NCI-H128 (cell line): ENCODE results near the gene TNS4.

Experiments used
- DNase-seq: peaks from one replicate; lab custom pipeline; 2025; ENCODE audit not compliant: unreplicated experiment; lab: John Stamatoyannopoulos, UW

Gene TNS4

GRCh38 chr17:40473573-40474365 is 27.7 kb downstream of the TNS4 start:
- no peak for DNase-seq

DNA sequence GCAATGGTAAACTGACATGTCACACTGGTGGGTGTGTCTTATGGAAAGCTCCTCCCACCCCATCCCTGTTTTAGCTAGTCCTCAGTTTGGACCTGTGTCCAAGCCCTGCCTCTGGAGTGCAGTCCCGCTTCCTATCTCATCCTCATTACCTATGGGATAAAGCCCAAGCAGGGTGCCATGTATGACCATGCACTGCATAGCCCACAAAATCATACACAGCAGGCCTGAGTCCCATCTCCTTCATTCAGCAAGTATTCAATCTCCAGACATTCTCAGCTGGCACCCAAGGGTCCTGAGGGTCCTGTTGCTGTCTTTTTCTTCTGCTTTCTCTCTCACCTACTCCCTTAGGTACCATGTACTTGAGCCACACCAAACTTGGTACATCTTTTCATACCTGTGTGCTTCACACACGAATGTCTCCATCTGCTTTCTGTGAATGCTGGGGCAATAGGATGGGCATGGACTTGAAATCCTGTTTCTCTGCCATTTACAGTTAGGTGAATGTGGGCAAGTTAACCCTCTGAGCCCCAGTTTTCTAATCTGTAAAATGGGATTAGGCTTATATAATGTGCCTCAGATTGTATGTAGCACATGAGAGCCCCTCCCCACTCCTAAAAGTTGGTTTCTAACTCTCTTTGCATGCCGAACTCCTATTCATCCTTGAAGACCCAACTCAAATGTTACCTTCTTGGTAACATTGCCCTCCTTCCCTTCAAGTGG is 28.5 kb downstream of the TNS4 start:
- DNase-seq = no peak

DNA sequence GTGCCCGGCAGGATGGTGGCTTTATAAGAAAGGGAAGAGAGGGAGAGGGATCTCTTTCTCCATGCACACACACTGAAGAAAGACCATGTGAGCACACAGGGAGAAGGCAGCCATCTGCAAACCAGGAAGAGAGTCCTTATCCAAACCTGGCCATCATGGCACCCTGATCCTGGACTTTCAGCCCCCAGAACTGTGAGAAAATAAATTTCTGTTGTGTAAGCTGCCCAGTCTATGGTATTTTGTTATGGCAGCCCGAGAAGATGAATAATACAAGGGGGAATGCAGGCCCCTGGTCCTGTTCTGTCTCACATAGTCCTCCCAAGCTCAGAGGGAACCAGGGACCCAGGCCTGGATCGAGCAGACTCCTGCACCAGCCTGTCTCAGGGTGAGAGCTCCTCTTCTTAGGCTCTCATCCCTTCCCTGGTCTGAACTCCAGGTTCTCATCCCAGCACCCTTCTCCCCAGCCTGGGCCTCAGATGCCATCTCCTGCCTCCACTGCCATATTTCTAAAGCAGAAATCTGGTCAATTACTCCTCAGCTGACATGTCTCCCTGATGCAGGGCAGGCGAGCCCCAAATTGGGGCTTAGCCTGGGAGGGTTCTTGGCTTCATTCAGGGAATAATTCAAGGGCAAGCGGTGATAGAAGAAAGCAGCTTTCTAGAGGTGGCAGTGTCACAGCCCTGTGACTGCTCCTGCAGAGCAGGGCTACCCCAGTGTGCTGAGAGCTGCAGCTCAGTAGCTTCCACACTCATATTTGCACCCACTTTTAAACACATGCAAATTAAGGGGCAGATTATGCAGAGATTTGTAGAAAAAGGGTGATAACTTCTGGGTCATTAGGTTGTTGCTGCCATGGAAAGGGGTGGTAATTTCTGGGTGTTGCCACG is 29.3 kb downstream of the TNS4 start:
- no peak for DNase-seq

GRCh38 chr17:40470932-40471828 is 30.2 kb downstream of the TNS4 start:
- DNase-seq = no peak

- no peak for DNase-seq
Observed at GRCh38 chr17:40469805-40470675, 31.4 kb downstream of the TNS4 start.

DNA sequence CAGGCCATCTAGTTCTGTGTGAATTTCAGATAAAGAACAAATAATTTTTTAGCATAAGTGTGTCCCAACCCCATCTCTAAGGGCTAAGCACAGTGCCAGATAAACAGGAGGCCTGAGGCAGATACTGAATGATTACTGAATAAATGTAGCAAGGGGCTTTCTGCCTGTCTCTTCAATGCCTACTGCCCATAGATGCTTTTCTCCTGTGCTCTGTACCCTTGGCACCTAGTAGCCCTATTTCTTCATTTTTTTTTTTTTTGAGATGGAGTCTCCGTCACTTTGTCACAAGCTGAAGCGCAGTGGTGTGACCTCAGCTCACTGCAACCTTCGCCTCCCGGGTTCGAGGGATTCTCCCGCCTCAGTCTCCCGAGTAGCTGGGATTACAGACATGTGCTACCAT is 32.9 kb downstream of the TNS4 start:
- DNase-seq = no peak

GRCh38 chr17:40467281-40467867 is 34.0 kb downstream of the TNS4 start:
- DNase-seq = no peak

DNA sequence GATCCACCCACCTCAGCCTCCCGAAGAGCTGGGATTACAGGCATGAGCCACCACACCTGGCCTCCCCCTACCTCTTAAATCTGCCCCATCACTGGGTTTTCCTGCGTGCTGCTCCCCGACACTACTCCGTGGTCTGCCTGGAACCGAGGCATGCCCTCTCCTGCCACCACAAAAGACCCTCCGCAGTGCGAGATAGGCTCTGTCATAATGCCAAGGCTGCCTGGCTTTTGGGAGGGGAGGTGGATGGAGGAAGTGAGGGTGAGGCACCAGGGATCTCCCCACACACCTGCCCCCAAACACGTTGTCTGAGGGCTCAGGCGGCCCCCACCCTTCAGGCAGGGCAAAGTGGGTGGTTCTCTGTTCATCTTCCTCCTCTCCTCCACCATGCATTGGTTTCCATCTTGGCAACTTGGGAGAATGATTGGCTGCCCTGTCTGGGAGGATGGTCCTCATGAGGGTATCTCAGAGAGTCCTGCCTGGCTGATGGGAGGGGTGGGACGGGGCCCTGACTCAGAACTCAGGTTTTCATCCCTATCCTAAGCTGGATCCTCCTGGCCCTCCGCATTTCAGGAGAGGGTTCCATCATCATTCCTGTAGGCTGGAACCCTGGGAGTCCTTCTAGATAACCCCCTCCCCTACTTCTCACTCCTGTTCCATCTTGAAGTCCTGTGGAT is 35.0 kb downstream of the TNS4 start:
- DNase-seq = no peak

DNA sequence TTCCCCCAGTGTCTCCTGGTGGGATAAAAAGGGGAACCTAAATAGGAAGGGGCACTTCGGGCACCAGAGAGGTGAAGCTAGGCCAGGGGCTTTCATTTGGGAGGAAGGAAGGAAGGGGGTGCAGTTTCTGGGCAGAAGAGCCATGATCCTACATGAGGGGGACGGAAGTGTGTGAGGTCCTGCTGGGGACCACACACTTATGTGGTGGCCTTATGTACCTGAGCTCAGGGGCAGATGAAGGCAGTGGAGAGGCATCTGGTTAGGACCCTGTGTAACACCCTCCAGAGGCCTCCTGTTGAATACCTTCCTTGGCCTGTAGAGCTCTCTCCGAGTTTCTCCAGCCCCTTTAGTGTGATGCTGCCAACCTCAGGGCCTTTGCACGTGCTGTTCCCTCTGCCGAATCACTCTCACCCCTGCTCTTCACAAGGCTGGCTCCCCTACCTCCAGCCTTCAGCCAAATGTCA is 37.0 kb downstream of the TNS4 start:
- no peak for DNase-seq

- no peak for DNase-seq
Observed at GRCh38 chr17:40463122-40463550, 38.3 kb downstream of the TNS4 start.

DNA sequence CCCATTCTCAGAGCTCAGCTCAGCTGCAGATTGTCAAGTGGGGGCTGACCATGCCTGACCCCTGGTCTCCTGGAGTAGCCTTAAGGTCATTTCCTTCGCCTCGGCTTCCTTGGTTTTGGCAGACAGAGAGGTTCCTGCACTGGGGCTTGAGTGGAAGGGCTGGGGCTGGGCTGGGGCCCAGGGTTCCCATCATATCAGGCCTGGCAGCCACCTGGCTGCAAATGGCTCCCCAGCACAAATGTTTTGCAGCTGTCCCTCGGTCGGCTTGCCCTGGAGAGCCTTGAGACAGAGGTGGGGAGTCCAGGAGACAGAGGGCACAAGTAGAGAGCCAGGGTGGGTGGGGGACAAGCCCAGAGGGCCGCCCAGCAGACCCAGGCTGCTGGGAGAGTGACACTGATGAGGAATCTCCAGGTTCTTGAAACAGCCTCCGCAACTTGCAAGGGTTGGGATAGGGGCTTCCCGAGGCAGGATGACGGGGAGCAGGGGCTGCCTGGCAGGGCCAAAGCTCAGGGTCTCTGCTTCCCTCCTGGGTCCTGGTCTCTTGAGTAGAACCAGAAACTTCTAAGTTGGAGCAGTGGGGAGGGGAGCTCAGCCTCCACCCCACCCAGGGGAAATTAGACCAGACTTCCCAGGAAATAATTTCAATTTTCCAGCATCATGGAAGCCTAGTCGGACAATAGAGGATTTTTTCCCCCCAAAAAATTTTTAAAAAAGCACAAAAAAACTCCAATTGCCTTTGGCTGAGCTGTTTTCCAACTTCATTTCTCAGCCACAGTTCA is 38.9 kb downstream of the TNS4 start:
- DNase-seq = no peak

DNA sequence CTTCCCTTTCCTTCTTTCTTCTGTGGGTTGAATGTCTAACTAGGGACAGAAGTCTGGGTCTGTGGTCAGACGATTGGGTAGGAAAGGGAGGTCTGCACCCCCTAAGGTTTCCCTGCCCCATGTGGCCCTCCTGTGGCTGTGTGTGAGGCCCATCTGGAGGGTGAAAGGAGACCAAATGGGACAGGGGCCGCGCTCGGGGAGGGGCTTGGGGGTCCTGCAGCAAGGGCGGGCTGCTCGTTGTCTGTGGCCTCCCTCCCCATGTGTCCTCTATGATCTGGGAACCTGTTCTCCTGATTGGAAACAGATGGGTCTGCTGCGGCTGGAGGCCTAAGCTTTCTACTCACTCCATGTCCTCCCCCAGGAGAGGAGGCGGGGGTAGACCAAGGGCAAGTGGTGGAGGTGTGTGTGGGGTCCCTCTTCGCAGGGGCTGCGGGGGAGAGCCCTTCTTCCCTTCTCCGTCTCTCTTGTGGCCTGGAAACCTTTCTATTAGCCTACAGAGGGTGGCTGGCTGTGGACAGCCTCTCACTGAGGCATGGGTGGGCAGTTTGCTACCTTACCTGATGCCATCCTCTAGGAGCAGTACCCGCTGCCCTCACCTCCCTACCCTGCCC is 39.6 kb downstream of the TNS4 start:
- no peak for DNase-seq

- no peak for DNase-seq
Observed at GRCh38 chr17:40460968-40461731, 40.3 kb downstream of the TNS4 start.

GRCh38 chr17:40460604-40460967 is 40.8 kb downstream of the TNS4 start:
- no peak for DNase-seq

DNA sequence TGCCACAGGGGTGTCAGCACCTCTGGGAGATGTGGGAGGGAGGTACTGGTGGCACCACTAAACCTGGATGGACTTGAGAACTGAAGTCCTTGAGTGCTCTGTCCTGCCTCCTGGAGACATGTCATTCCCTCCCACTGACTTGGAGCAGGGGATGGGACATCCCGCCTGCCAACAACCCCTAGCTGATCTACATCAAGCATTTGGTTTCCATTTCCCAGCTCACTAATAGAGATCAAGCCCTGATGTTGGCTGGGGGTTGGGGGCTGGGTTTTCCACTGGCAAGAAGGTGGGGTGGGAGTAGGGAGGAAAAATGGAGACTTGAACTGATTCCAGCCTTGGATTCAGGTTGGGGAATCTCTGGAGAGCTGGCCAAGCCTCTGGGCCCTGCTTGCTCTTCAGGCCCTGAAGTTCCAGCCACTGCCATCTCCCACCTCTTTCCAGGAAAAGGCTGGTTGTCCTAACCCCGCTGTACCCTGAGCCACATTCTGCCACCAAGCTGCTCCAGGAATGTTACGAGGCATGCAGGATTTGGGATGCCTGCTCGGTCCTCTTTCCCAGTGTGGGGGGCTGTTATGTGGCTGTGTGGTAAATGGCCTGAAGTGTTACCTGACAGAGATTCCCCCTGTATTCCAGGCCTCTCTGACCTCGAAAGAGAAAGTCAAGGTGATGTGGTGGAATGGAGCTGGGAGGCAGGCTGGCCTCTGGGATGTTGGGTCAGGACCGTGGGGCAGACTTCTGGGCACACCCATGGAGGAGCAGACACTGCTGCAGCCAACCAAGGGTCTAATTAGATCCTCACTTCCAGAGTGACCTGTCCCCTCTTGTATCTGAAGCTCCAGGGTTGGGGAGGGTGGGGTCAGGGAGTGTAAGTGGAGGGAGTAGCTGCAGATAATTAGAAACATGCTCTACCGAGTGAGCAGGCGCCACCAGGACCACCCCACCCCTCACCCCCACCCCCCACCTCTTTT is 41.5 kb downstream of the TNS4 start:
- DNase-seq = no peak
